ENCODE measurements around the gene SCN2A.

GRCh38 chr2:165277860-165278656, 38.8 kb downstream of the SCN2A start:
- TF ChIP-seq EZH2 (IDR thresholded peaks at IDR 0.05): no peak
- TF ChIP-seq POLR2AphosphoS5 (IDR thresholded peaks at IDR 0.05; ENCODE audit: borderline replicate concordance, low read depth, low read length): no peak

All from SK-N-MC (cell line).